HCT116 (cell line): ENCODE data around the gene PRDX1. TPM values are rescaled to one million over a fixed set of nuclear protein-coding genes. Genes with fewer than 3 reads are reported as not detected.

Source experiments
- ATAC-seq: fragments of 200-7000 bp; cut with Tn5 transposase; 2 replicates; pipeline ENCODE4 v1.9.1; 2020; ENCODE audit warnings: mild to moderate bottlenecking, moderate library complexity
- BruUV-seq: library from RNA; stranded (reverse); fragments of 400-500 nt; replicated peaks from 2 replicates; lab custom pipeline; 2021; lab: Mats Ljungman, UMichigan
- CTCF ChIA-PET: fragments of 300-600 bp; sonication (Branson Sonifier 250); formaldehyde crosslinking; loops from one replicate; lab custom pipeline; 2021; ENCODE audit warnings: antibody characterized with exemption; lab: Charles Lee
- POLR2A ChIA-PET: fragments of 300-600, 350-600 bp; sonication (Branson Sonifier 250); formaldehyde crosslinking; loops from one replicate; lab custom pipeline; 2021; ENCODE audit warnings: antibody characterized with exemption; lab: Charles Lee
- RAD21 ChIA-PET, 2 experiments: fragments of 300-600 bp; sonication (Branson Sonifier 250); formaldehyde crosslinking; loops; one replicate each; lab custom pipeline; 2023; ENCODE audit warnings: low total read pairs in 2 of 2; ENCODE audit not compliant: uncharacterized antibody in 2 of 2, unreplicated experiment in 2 of 2, low non-redundant PET in 1 of 2; lab: Charles Lee
- DNase-seq: peaks from one replicate; pipeline ENCODE4 v3.0.0-alpha.2; 2010; ENCODE audit warnings: low read depth, low spot score
- H2AFZ ChIP-seq: fragments of 200-600 bp; shearing (Covaris generic), sonication (generic); 2 replicates; pipeline ENCODE4 v1.6.1; 2017; ENCODE audit warnings: low read depth, mixed run types, mixed read lengths, antibody characterized with exemption, low read length; ENCODE audit not compliant: poor library complexity, severe bottlenecking
- H3K27ac ChIP-seq: 2 replicates; pipeline ENCODE4 v1.5.1; 2012; ENCODE audit warnings: low read depth, low read length
- H3K27me3 ChIP-seq: fragments of 200-600 bp; sonication (generic); 2 replicates; pipeline ENCODE4 v1.6.1; 2016; ENCODE audit warnings: mixed run types, low read length, mixed read lengths; ENCODE audit not compliant: insufficient read depth
- H3K36me3 ChIP-seq, 2 experiments: fragments of 200-500 bp in 1 of 2; fragments of 200-600 bp in 1 of 2; sonication (Bioruptor generic) in 1 of 2; sonication (generic) in 1 of 2; 2 replicates each; pipeline versions ENCODE4 v1.5.1 to v1.6.1; 2014 to 2016; ENCODE audit warnings: low read length in 2 of 2, inconsistent platforms in 1 of 2, mixed read lengths in 1 of 2, mixed run types in 1 of 2; ENCODE audit not compliant: insufficient read depth in 2 of 2, control insufficient read depth in 1 of 2
- H3K4me1 ChIP-seq, 2 experiments: fragments of 200-600 bp in 1 of 2; sonication (generic) in 1 of 2; 2 replicates each; pipeline versions ENCODE4 v1.5.1 to v1.6.1; 2012 to 2017; ENCODE audit warnings: low read length in 2 of 2, inconsistent platforms in 1 of 2, mild to moderate bottlenecking in 1 of 2, mixed read lengths in 1 of 2, mixed run types in 1 of 2, moderate library complexity in 1 of 2; ENCODE audit not compliant: insufficient read depth in 2 of 2, control insufficient read depth in 1 of 2
- H3K4me2 ChIP-seq: fragments of 200-600 bp; sonication (generic); 2 replicates; pipeline ENCODE4 v1.6.1; 2017; ENCODE audit warnings: mixed run types, low read length, mixed read lengths
- H3K4me3 ChIP-seq, 2 experiments: fragments of 200-600 bp in 1 of 2; sonication (generic) in 1 of 2; replicated peaks in 1 of 2; 2 replicates each; pipeline ENCODE4 v1.5.1; 2011 to 2016; ENCODE audit warnings: low read length in 2 of 2, control low read depth in 1 of 2, low read depth in 1 of 2, mild to moderate bottlenecking in 1 of 2, mixed read lengths in 1 of 2, mixed run types in 1 of 2
- H3K79me2 ChIP-seq: fragments of 200-600 bp; sonication (generic); 2 replicates; pipeline ENCODE4 v1.6.1; 2017; ENCODE audit warnings: mild to moderate bottlenecking, mixed run types, low read length, moderate library complexity, mixed read lengths; ENCODE audit not compliant: insufficient read depth
- H3K9ac ChIP-seq: fragments of 200-600 bp; sonication (generic); 2 replicates; pipeline ENCODE4 v1.6.1; 2016; ENCODE audit warnings: low read length, mixed read lengths
- H3K9me2 ChIP-seq: fragments of 200-600 bp; sonication (generic), shearing (Covaris generic); 2 replicates; pipeline ENCODE4 v1.6.1; 2017; ENCODE audit warnings: mixed run types, mild to moderate bottlenecking, moderate library complexity; ENCODE audit not compliant: insufficient read depth
- H3K9me3 ChIP-seq, 2 experiments: fragments of 200-500 bp in 1 of 2; fragments of 200-600 bp in 1 of 2; sonication (Bioruptor generic) in 1 of 2; sonication (generic) in 1 of 2; 2 replicates each; pipeline ENCODE4 v1.6.1; 2014 to 2017; ENCODE audit warnings: low read length in 2 of 2, mixed read lengths in 2 of 2, inconsistent platforms in 1 of 2, low read depth in 1 of 2, mild to moderate bottlenecking in 1 of 2, mixed run types in 1 of 2, moderate library complexity in 1 of 2; ENCODE audit not compliant: control insufficient read depth in 1 of 2, insufficient read depth in 1 of 2
- H4K20me1 ChIP-seq: fragments of 200-600 bp; sonication (generic), shearing (Covaris generic); 2 replicates; pipeline ENCODE4 v1.6.1; 2017; ENCODE audit warnings: mixed run types, mild to moderate bottlenecking, moderate library complexity; ENCODE audit not compliant: insufficient read depth
- CBX3 ChIP-seq: IDR thresholded peaks from 2 replicates; pipeline ENCODE4 v1.6.1; 2012; ENCODE audit warnings: low read depth
- CTCF ChIP-seq, 3 experiments: fragments of 200-600 bp in 1 of 3; sonication (generic) in 1 of 3; IDR thresholded peaks in 2 of 3; conservative IDR thresholded peaks in 1 of 3; 2 replicates each; pipeline ENCODE4 v1.5.1; 2012 to 2017; ENCODE audit warnings: low read depth in 2 of 3, low read length in 2 of 3, antibody characterized with exemption in 1 of 3, borderline replicate concordance in 1 of 3, control low read depth in 1 of 3, mild to moderate bottlenecking in 1 of 3, mixed read lengths in 1 of 3, mixed run types in 1 of 3, moderate library complexity in 1 of 3; ENCODE audit not compliant: insufficient read depth in 1 of 3
- EZH2phosphoT487 ChIP-seq: fragments of 200-600 bp; IDR thresholded peaks from 2 replicates; pipeline ENCODE4 v1.6.1; 2018; ENCODE audit warnings: antibody characterized with exemption, borderline replicate concordance
- POLR2A ChIP-seq: IDR thresholded peaks from 2 replicates; pipeline ENCODE4 v1.7.0; 2011; ENCODE audit warnings: borderline replicate concordance; ENCODE audit not compliant: insufficient read depth, insufficient read length; ENCODE audit errors: extremely low read depth
- POLR2AphosphoS5 ChIP-seq: IDR thresholded peaks from 2 replicates; pipeline ENCODE4 v1.6.1; 2011; ENCODE audit warnings: mild to moderate bottlenecking, low read depth, low read length, moderate library complexity
- RAD21 ChIP-seq: IDR thresholded peaks from 2 replicates; pipeline ENCODE4 v1.6.1; 2012; ENCODE audit warnings: low read depth, mild to moderate bottlenecking
- SIN3A ChIP-seq: IDR thresholded peaks from 2 replicates; pipeline ENCODE4 v1.6.1; 2012; ENCODE audit warnings: low read depth
- SP1 ChIP-seq: IDR thresholded peaks from 2 replicates; pipeline ENCODE4 v1.6.1; 2012; ENCODE audit warnings: low read depth
- SRF ChIP-seq: IDR thresholded peaks from 2 replicates; pipeline ENCODE4 v1.6.1; 2012; ENCODE audit warnings: low read depth
- TCF7L2 ChIP-seq: IDR thresholded peaks from 2 replicates; pipeline ENCODE4 v1.7.0; 2011; ENCODE audit warnings: borderline replicate concordance, inconsistent platforms; ENCODE audit not compliant: insufficient read depth, insufficient read length; ENCODE audit errors: extremely low read depth
- YY1 ChIP-seq: IDR thresholded peaks from 2 replicates; pipeline ENCODE4 v1.6.1; 2011; ENCODE audit warnings: low read length, low read depth, moderate library complexity, mild to moderate bottlenecking; ENCODE audit not compliant: insufficient replicate concordance; ENCODE audit errors: extremely low read depth
- ZNF274 ChIP-seq: fragments of 200-500 bp; sonication (Bioruptor generic); IDR thresholded peaks from 2 replicates; pipeline ENCODE4 v1.6.1; 2014; ENCODE audit warnings: mild to moderate bottlenecking, low read depth, low read length, inconsistent platforms
- intact Hi-C: fragments of 100-400 bp; cut with micrococcal nuclease; formaldehyde crosslinking; loops from 2 replicates; pipeline ENCODE4 v1.10.0; 2022
- total RNA-seq: library from RNA; stranded (reverse); gene quantifications from one replicate; pipeline ENCODE4 v1.2.1, GENCODE V29; 2021; ENCODE audit not compliant: unreplicated experiment
- TF ChIP-seq, protein P1 (sequence below): IDR thresholded peaks from 2 replicates; pipeline ENCODE4 v1.6.1; 2012; ENCODE audit warnings: low read depth

PRDX1 gene
- total RNA-seq, 1 experiment from 2014 or later = 1,171 TPM

DNA sequence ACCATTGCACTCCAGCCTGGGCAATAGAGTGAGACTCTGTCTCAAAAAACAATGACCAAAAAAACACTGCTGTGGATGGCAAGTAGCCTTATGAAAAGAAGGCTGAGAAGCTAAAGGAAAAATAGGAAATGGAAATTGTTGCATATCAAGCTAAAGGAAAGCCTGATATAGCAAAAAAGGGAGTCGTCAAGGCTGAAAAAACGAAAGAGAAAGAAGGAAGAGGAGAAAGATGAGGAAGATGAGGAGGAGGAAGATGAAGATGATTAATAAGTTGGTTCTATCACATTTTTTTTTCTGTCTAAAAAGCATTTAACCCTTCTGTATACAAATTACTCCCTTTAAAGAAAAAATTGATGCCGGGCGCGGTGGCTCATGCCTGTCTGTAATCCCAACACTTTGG, 10.2 kb upstream of the PRDX1 start:
- H3K27ac ChIP-seq = no peak overlapping the region
- no peak overlapping the region for H3K9ac ChIP-seq
- H4K20me1 ChIP-seq = no peaks in the 10 kb centered on the region
- H3K4me2 ChIP-seq = no peak overlapping the region
- H3K9me2 ChIP-seq = no peaks in the 10 kb centered on the region
- no peaks in the 10 kb centered on the region for H3K4me1 ChIP-seq
- no peaks in the 10 kb centered on the region for H3K27me3 ChIP-seq
- no TSS peak for BruUV-seq
- ChIA-PET POLR2A (interaction anchor here (0.9 kb wide), 1 partner anchor 10 kb away, joined by 3 read pairs; the partner anchor contains the start of gene PRDX1), CTCF (no interaction called here), RAD21 (no interaction called here)
- DNase-seq (no peak), ATAC-seq (no peak)
- no peaks in the 10 kb centered on the region for H3K79me2 ChIP-seq
- no peak overlapping the region for H3K4me3 ChIP-seq
- intact Hi-C loops = no loop called here
- H3K9me3 ChIP-seq = no peaks in the 10 kb centered on the region
- no peak overlapping the region for H2AFZ ChIP-seq
- no peak for TF ChIP-seq EZH2phosphoT487
- no peaks in the 10 kb centered on the region for H3K36me3 ChIP-seq

DNA sequence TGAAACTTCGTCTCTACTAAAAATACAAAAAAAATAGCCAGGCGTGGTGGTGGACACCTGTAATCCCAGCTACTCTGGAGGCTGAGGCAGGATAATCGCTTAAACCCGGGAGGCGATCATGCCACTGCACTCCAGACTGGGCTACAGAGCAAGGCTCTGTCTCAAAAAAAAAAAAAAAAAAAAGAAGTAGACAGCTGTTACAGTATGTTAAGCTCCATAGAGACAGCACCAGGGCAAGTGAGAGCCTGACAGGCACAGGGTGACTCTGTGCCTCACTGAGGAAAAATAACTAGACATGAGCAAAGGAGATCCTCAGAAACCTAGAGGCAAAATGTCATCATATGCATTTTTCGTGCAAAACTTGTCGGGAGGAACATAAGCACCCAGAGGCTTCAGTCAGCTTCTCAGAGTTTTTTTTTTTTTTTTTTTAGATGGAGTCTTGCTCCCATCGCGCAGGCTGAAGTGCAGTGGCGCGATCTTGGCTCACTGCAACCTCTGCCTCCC, 9.0 kb upstream of the PRDX1 start:
- no TSS peak for BruUV-seq
- TF ChIP-seq CTCF (IDR thresholded peaks at IDR 0.05 in 2 of 3, conservative IDR thresholded peaks at IDR 0.05 in 1 of 3; ENCODE audit: borderline replicate concordance in 1 of 3, insufficient read depth in 1 of 3, low read depth in 2 of 3, low read length in 2 of 3) (no peak), POLR2AphosphoS5 (no peak), POLR2A (no peak), TCF7L2 (no peak), RAD21 (no peak), SP1 (no peak), CBX3 (no peak), SIN3A (no peak), YY1 (no peak), SRF (no peak), ZNF274 (no peak)
- TF ChIP-seq, protein P1, sequence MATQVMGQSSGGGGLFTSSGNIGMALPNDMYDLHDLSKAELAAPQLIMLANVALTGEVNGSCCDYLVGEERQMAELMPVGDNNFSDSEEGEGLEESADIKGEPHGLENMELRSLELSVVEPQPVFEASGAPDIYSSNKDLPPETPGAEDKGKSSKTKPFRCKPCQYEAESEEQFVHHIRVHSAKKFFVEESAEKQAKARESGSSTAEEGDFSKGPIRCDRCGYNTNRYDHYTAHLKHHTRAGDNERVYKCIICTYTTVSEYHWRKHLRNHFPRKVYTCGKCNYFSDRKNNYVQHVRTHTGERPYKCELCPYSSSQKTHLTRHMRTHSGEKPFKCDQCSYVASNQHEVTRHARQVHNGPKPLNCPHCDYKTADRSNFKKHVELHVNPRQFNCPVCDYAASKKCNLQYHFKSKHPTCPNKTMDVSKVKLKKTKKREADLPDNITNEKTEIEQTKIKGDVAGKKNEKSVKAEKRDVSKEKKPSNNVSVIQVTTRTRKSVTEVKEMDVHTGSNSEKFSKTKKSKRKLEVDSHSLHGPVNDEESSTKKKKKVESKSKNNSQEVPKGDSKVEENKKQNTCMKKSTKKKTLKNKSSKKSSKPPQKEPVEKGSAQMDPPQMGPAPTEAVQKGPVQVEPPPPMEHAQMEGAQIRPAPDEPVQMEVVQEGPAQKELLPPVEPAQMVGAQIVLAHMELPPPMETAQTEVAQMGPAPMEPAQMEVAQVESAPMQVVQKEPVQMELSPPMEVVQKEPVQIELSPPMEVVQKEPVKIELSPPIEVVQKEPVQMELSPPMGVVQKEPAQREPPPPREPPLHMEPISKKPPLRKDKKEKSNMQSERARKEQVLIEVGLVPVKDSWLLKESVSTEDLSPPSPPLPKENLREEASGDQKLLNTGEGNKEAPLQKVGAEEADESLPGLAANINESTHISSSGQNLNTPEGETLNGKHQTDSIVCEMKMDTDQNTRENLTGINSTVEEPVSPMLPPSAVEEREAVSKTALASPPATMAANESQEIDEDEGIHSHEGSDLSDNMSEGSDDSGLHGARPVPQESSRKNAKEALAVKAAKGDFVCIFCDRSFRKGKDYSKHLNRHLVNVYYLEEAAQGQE = no peak
- no peaks in the 10 kb centered on the region for H3K36me3 ChIP-seq

More for the DNA sequence above, 9.0 kb upstream of the PRDX1 start:
- Histone ChIP-seq H3K9ac (no peak overlapping the region), H3K9me3 (no peaks in the 10 kb centered on the region), H3K4me1 (no peaks in the 10 kb centered on the region), H3K79me2 (no peaks in the 10 kb centered on the region), H3K27ac (no peak overlapping the region), H3K4me3 (no peak overlapping the region), H3K4me2 (no peak overlapping the region), H4K20me1 (no peaks in the 10 kb centered on the region), H2AFZ (no peak overlapping the region), H3K9me2 (no peaks in the 10 kb centered on the region), H3K27me3 (no peaks in the 10 kb centered on the region)
- DNase-seq (no peak), ATAC-seq (no peak)
- ChIA-PET CTCF (no interaction called here), POLR2A (interaction anchor here (1.4 to 1.7 kb wide), 2 partner anchors 9 to 13 kb away, joined by 3 to 16 read pairs; partner anchors contain the start of gene PRDX1), RAD21 (interaction anchor here in 1 of 2 experiments (0.7 kb wide), 1 partner anchor 18 kb away, joined by 4 read pairs; no protein-coding TSS in a partner anchor)
- intact Hi-C loops = no loop called here
